ENCODE results near the gene LITAF.
A peak's percentile ranks its signal among the peaks of the same experiment; 100 is the strongest.

The LITAF gene
- 528 to 1,454 (median 781) reads per million in 18 experiments for total RNA-seq

DNA sequence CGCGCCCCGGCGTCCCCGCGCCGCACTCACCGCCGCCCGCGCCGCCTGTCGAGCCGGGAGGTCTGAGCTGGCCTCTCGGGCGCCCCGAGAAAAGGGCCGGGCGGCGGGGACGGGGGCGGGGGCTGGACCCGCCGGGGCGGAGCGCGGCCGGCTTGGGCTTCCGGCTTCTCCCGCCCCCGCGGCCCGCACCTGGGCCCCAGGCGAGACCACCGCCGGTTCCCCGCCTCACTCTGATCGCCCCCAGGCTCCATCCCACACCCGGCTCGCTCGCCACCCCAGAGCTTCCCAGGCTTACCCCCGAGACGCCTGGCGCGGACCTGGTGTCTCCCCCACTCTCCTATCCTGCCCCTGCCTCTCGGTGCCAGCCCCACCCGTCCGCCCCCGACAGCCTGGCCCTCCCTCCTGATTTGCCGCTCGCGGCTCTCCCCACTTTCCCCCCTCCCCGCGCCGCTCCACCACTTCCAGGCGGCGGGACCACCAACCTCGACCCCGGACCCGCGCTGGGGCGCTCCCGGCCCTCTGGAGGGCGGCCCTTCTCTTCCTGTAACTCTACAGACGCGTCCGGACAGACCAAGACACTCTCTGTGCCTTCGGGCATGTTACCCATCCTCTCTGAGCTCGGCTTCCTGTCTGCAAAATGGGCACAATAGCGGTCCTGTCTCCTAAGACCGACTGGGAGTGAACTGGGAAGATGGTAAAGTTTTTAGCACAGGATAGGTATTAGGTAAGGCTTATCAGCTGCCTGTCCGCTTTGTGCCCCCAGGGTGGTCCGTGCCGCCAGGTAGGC is at the start of gene LITAF:
LITAF (minus strand) TSS at position 64 of the 787 bp plus-strand sequence. CDS start 30,189 bp downstream, outside the sequence.
- peak; percentile 42 to 71 for DNase-seq

DNA sequence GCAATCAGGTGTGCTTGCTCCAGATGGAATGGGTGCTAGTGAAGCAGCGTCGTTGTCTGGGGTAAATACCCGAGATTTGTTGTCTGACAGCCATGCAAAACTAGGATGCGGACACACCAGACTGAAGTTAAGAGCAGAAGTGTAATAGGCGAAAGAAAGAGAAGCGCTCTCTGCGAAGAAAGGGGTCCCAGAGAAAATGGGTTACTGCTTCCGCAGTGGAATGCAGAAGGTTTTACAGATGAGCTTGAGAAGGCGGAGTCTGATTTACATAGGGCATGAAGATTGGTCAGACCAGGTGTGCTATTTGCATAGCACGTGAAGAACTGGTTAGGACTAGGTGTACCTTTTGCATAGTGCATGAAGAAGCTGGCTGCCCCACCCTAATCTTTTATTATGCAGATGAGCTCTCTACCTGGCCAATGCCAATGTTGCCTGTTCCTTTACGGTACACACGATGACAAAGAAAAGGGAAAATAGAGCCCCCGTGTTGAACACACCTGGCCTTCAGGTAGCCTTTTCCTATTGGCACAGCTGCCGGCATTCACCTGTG is 49.5 kb upstream of the LITAF start:
- DNase-seq = no peak

DNA sequence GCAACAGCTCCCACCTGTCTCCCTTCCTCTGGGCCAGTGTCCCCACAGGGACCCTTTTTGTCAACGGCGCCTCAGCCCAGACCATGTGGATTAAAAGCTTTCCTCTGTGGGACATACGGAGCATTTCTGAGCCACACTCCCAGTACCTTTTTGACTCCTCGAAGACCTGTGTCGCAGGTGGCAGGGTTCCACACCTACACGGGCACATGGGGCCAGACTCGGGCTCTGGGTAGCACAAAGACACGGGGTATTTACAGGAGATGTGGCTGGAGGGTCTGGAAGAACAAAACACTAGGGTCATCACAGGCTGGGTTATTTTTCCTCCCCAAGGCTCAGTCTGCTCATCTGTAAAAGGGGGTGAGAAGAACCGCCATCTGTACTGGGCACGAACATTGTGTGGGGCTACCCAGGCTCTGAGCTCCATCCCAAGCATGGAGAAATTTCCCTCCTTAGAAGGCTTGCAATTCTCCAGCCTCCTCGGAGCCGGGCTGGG is 49.0 kb upstream of the LITAF start:
- DNase-seq = no peak

DNA sequence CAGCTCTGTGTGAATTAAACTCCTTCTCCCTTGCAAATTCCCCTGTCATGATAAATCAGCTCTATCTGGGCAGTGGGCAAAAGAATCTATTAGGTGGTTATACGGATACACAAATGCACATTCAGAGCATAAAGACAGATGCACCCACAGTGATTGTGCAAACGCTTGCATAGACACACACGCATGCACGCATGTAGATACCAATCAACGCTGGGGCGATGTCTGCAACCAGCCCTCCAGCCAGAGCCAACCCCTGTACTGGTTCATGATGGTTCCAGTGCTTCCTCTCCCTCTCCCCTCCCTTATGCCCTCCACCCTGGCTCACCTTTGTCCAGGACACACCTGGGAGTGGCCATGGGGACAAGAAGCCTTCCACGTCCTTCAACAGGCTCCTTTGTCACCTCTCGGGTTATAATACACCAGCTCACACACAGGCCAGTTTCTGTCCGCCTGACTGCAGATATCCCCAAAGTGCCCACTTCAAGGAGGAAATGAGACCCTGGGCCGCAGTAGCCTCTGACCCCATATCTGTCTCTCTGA is 48.5 kb upstream of the LITAF start:
- no peak for DNase-seq

DNA sequence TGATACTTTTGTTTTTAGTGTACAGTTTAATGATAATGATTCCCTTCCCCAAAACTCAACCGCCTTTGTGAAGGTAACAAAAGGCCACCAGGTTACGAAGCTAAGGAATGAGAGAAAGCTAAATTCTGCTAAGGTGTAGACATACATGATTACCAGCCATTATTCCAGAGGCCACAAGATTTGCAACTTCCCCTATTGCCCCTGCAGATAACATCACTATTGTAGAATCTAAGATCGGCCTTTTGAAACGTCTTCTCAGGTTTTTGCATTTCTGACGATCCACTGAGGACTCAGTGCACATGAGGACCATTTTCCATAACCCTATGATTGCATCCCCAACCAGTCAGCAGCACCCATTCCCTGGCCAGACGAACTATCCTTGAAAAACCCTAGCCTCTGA is 47.6 kb upstream of the LITAF start:
- DNase-seq = peak; percentile 43 to 45

DNA sequence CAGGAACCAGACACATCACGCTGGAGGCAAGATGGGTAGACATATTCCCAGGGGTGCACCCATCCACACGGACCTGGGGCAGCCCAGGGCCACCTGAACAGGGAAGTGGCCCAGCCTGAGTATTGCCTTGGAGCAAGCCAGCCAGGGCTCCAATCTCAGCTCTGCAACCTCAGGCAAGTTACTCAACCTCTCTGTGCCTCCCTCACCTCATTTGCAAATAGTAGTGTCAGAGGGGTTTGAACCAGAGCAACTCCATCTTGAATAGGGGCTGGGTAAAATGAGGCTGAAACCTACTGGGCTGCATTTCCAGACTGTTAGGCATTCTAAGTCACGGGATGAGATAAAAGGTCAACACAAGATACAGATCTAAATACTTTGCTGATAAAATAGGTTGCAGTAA is 46.4 kb upstream of the LITAF start:
- no peak for DNase-seq

DNA sequence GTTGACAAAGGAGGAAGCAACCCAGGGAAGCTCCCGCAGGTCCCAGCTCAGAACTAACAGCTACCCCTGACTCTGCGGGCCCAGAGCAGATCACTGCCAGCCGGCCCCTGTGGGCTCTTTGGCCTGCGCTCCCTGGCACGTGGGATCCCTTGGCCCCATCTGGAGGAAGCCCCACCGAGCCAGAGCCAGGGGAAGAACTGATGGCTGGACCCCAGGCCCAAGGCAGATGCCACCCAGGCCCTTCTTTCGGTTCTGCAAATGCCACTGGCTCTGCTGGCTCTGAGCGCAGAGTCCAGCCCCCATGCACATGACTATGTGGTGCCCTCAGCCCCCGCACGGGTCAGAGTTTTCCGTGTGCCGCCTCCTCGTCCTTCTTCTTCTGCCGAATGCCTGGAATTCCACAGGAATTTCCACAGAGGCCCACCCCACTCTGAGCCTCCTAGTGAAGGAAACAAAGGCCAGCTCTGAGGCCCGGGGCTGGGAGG is 45.8 kb upstream of the LITAF start:
- peak; percentile 65 to 79 for DNase-seq

DNA sequence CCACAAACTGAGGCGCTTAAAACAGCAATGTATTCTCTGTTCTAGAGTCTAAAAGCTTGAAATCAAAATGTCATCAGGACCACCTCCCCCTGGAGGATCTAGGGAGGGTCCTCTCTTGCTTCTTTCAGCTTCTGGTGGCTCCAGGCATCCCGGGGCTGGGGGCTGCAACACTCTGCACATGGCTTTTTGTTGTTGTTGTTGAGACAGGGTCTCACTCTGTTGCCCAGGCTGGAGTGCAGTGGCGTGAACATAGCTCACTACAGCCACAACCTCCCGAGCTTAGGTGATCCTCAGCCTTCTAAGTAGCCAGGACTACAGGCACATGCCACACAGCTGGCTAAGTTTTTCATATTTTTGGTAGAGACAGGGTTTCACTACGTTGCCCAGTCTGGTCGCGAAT is 44.5 kb upstream of the LITAF start:
- DNase-seq = no peak

DNA sequence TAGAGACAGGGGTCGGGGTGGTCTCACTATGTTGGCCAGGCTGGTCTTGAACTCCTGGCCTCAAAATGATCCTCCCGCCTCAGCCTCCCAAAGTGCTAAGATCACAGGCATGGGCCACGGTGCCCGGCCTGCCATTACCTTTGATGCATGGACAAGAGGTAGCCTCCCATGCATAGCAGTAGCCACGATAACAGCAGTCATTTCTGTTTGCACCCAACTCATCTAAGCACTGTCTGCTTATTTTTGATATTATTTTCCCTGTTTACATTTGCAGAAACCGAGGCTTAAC is 44.0 kb upstream of the LITAF start:
- DNase-seq = no peak

DNA sequence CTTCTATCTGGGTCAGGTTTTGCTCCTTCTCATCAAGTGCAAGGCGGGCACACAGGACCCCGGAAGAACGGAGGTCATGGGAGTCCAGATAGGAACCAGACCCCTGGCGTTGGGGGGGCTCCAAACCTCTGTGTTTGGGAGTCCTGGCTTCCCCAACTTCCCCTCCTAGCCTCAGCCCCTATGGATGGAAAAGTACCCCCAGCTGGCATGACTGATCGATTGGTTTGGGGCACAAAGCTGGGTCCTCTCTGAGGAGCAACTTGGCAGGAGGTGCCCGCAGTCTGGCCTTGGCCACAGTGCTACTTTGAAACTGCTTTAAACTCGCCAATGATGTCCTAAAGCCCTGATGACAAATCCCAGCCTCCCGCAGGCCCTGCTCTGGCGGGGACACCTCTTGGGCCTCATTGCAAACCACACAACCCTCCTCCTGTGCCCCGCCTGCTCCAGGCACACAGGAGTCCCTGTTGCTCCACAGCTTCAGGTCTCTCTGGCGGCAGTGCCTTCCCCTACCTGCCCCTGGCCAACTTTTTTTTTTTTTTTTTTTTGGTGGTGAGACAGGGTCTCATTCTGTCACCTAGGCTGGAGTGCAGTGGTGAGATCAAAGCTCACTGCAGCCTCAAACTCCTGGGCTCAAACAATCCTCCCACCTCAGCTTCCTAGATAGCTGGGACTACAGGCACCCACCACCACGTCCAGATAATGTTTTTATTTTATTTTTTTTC is 43.5 kb upstream of the LITAF start:
- DNase-seq = no peak

DNA sequence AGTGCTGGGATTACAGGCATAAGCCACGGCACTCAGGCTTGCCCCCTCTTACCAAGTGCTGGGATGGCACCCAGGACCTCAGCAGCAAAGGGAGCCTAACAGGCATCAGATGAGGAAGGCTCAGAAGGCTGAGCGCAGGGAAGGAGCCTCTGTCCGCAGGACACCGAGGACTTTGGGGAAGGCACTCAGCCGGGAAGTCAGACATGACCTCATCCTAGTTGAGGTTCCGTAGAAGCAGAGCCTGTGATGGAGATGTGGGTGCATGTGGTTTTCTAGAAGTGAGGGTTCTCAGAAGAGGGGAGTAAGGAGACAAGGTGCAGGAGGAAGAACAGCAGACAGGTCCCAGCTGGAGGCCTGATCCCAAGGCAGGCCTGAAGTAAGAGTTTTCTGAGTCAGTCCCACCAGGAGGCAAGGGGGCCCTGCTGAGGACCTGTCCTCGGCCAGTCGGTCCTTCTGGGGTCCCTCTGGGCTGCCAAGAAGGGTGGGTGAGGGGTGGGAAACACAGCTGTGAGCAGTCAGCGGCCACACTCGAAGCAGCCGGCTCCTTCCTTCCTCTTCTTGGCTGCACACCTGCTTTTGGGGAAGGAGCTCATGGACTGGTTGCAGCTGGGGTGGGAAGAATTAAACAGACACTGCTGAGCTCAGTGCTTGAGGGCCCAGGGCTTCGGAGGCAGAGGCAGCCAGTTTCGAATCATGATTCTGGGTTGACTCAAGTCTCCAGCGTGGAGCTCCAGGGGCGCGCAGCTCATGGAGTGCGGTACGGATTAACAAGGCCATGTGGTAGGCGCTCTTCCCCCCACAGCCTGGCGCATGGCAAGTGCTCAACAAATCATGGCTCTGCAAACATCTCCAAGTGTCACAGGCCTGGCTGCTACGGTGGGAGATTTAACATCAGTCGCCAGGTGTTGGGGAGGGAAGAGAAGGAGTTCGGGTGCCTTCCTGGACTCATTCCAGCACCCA is 42.6 kb upstream of the LITAF start:
- DNase-seq = peak; percentile 78 to 89

DNA sequence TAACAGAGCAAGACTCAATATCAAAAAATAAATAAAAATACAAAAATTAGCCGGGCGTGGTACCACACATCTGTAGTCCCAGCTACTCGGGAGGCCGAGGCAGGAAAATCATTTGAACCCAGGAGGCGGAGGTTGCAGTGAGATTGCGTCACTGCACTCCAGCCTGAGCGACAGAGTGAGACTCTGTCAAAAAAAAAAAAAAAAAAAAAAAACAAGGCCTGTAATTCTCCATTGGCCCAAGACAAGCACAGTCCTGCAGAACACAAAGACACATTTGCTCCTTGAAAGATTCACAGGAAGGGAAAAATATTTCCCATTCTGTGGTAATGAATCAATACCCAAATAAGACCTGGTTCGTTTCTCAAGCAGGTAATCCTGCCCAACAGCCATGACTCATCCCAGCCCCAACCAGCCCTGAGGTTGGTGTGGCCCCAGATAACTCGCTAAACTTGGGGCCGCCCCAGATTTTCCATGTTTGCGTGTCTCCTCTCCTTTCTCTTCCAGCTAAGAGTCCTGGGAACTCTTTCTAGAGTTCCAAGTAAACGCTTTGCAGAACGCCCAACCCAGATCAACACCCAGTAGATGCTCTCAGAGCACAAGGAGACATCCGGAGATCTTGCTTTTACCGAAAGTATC is 41.2 kb upstream of the LITAF start:
- DNase-seq = no peak

DNA sequence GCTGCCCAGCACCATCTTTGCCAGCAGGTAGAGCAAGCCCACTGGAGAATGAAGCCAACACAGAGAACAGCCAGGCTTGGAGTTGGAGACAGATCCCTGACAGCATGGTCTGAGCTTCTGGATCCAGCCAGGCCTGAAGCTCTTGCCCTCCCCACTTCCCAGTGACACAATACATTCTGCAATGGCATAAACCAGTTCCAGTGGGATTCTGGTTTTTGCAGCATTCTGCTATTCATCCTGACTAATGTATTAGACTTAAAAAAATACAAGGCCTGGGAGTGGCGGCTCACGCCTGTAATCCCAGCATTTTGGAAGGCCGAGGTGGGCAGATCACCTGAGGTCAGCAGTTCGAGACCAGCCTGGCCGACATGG is 40.6 kb upstream of the LITAF start:
- no peak for DNase-seq

DNA sequence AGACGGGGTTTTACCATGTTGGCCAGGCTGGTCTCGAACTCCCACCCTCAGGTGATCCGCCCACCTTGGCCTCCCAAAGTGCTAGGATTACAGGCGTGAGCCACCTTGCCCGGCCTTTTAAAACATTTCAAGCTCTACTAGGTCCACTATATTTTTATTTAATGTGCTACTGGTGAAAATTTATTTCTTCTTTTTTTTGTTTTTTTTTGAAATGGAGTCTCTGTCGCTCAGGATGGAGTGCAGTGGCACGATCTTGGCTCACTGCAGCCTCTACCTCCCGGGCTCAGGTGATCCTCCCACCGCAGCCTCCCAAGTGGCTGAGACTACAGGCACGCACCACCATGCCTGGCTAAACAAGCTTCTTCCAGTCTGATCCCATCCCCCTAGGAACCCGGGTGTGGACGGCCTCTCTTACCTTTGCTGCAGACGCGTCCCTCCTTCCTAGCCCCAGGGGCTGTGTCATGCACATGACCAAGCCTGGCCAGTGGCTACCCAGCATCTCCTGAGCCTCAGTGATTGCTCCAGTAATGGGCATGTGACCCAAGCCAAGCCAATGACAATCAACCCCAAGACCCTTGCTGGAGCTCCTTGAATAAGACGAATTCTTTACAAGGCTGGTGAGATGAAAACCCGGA is 40.1 kb upstream of the LITAF start:
- no peak for DNase-seq

DNA sequence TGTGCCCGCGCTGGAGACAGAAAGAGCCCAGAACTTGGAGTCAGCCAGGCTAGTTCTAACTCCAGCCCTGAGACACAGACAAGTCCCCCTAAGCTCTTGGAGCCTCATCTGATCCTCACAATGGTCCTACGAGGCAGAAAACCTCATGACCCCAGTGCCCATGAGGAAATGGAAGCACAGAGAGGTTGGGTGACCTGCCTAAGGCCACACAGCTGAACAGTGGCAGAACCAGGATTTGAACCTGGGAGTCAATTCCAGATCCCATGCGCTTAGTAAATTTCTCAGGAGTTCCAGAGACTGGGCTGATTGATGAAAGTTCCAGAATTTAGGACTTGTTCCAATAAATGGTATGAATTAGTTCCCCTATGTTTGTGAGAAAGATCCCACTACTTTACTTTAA is 39.0 kb upstream of the LITAF start:
- no peak for DNase-seq

DNA sequence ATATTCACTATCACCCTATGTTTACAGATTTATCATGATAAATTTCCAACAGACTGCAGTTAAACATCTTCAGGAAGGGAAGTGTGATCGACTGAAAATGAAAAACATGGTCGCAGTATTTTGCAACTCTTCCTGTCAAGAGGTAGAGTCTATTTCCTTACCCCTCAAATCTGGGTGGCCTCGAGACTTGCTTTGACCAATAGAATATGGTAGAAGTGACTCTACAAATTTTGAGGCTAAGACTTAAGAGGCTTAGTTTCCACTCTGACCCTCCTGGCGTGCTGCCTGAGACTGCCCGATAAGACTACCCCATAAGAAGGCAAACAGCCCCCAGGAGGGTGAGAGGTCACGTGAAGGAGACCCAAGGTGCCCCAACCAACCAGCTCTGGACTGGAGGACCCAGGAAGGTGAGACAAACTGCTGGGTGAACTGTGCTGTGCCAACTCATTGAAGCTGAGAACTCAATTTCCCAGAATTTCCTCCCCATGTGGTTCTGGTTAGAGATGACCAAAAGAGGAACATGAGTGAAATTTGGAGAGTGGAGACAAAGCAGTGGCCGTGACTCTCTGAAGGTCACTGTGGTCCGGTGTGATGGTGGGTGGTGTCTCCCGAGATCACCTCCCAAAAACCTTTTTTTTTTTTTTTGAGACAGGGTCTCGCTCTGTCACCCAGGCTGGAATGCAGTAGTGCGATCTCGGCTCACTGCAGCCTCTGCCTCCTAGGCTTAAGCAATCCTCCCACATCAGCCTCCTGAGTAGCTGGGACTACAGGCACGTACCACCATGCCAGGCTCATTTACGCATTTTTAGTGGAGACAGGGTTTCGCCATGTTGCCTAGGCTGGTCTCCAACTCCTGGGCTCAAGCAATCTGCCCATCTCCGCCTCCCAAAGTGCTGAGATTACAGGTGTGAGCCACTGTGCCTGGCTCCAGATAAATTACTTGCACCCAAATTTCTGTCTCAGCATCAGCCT is 38.2 kb upstream of the LITAF start:
- peak; percentile 78 to 87 for DNase-seq

DNA sequence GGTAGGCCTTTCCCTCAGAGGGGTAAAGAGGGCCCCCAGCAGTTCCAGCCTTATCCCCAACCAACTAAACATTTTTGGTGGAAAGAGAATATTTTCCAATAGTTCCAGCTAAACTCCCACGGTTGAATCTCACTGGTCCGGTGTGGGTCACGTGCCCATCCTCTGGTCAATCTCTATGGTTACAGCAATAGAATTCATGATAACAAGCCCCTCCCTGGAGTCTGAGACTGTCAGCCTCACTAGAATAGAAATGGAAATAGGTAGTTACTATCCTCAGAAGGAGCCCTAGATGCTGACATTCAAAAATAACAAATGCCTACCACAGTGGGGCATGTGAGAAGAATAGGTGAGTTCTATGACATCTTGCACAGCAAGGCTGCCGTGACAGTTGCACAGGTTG is 37.5 kb upstream of the LITAF start:
- no peak for DNase-seq

DNA sequence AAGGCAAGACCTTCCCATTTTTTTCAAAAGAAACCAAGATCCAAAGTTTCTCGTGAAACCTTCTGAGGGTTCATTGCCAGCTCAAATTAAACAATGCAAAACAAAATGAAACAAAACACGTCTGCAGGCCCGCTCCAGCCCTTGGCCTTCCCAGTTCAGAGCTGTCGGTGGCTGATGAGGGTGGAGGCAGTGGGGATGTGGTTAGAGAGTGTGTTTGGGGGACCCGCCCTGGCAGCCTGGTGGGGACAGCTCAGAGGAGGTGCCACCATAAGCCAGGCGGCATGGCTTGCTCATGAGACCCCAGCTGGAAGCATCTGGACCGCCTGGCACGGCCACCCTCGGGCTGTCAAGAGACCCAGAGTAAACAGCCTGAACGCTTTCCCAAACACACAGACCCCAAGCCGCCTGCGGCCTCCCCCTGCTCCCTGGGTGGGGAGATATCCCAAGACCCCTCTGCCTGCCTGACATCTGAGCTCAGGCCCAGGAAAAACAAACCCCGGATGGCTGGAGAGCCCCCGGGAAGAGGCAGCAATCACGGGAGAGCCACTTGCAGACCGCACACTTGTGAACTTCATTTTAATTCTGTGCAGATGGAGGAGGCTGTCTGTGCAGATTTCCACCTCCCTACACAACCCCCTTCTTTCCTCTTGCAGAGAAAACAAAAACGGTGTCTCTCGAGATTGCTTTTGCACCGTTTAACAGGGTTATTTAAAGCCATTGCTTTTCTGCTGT is 35.4 kb upstream of the LITAF start:
- peak; percentile 37 to 46 for DNase-seq

DNA sequence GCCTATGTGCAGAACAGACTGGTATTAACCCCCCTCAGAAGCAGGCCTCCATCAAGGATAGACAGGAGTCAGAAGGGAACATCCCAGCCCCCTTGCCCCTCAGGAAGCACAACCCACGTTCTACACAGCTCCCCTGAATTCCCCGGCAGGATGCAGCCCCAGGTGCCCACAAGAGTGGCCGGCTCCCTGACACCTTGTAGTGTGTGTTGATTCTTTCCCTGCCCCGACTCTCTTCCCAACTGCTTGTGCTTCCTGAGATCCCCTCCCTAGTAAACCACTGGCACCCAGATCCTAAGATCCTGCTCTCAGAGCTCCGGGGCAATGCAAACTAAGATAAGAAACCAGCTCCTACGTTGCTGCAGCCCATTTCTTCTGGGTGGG is 34.8 kb upstream of the LITAF start:
- no peak for DNase-seq
